ENCODE measurements around the gene RRP1B.

DNA sequence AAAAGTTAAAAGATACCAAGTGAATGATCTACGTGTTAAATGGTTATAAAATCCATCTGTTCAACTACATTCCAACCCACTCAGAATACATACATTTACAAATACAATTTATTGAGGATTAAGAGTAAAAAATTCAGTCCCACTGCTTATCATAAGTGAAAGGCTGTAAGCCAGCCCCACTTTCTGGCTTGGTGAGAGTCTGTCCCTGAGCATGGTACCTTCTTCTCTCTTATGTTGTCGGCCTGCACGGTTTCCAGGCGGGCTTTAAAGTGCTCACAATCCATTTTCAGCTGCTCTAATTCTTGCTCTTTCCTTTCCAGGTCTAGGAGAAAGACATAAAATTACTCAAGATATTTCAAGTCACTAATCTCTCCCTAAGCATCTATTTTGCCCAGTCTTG, 15.3 kb upstream of the RRP1B start:
- TF ChIP-seq, protein P1, sequence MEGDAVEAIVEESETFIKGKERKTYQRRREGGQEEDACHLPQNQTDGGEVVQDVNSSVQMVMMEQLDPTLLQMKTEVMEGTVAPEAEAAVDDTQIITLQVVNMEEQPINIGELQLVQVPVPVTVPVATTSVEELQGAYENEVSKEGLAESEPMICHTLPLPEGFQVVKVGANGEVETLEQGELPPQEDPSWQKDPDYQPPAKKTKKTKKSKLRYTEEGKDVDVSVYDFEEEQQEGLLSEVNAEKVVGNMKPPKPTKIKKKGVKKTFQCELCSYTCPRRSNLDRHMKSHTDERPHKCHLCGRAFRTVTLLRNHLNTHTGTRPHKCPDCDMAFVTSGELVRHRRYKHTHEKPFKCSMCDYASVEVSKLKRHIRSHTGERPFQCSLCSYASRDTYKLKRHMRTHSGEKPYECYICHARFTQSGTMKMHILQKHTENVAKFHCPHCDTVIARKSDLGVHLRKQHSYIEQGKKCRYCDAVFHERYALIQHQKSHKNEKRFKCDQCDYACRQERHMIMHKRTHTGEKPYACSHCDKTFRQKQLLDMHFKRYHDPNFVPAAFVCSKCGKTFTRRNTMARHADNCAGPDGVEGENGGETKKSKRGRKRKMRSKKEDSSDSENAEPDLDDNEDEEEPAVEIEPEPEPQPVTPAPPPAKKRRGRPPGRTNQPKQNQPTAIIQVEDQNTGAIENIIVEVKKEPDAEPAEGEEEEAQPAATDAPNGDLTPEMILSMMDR (IDR thresholded peaks at IDR 0.05; ENCODE audit: poor library complexity, severe bottlenecking) = no peak
- no peak for TF ChIP-seq EP300 (conservative IDR thresholded peaks at IDR 0.05; ENCODE audit: poor library complexity, severe bottlenecking)
- TF ChIP-seq RAD21 (conservative IDR thresholded peaks at IDR 0.05) = no peak
- TF ChIP-seq MXI1 (conservative IDR thresholded peaks at IDR 0.05; ENCODE audit: poor library complexity, severe bottlenecking) = no peak
- TF ChIP-seq POLR2AphosphoS5 (IDR thresholded peaks at IDR 0.05) = no peak
- TF ChIP-seq EZH2 (IDR thresholded peaks at IDR 0.05; ENCODE audit: borderline replicate concordance, insufficient read depth, low read length, poor library complexity, severe bottlenecking) = no peak
